ENCODE data around the gene ZFYVE27. TPM values are rescaled to one million over a fixed set of nuclear protein-coding genes. Genes with fewer than 3 reads are reported as not detected.
"Not testable (repeated sequence)": the region's sequence is repeated elsewhere in the genome, so short reads cannot be mapped to it uniquely, and the experiment has no call there.

The ZFYVE27 gene
- total RNA-seq (2014; rRNA removed; shearing (Covaris generic); ENCODE audit: low replicate concordance) = 16.9 and 19.6 TPM in 2 replicates

GRCh38 chr10:97736902-97737769 is at the start of gene ZFYVE27:
ZFYVE27 (plus strand) TSS chr10:97737128; CDS start chr10:97738478, 1,350 bp downstream.
- Histone ChIP-seq H3K9me3 (ENCODE audit: low read length) (no peaks in the 10 kb centered on the region), H3K36me3 (ENCODE audit: insufficient read depth, low read length) (peaks cover 3% of the 10 kb centered on the region; the same call in 1 of the 2 replicates), H3K4me1 (ENCODE audit: low read length) (peaks cover 34% of the 10 kb centered on the region), H3K79me2 (ENCODE audit: low read length) (peaks cover 39% of the 10 kb centered on the region), H3K9ac (ENCODE audit: low read length) (peak within 1 kb of the TSS; percentile 94), H3K27ac (ENCODE audit: low read length) (no peak within 1 kb of the TSS), H3K27me3 (ENCODE audit: low read length) (no peaks in the 10 kb centered on the region), H2AFZ (ENCODE audit: low read length) (peak within 1 kb of the TSS; percentile 71; the same call in 1 of the 2 replicates), H3K4me3 (ENCODE audit: low read length) (peak within 1 kb of the TSS; percentile 92), H4K20me1 (ENCODE audit: insufficient read depth, low read depth, low read length) (no peaks in the 10 kb centered on the region), H3K9me2 (replicated peaks; ENCODE audit: insufficient read depth, low read length) (no peaks in the 10 kb centered on the region), H3K4me2 (ENCODE audit: low read depth, low read length, poor library complexity, severe bottlenecking) (peak within 1 kb of the TSS; percentile 69)
- peak; percentile 94 for DNase-seq

- no peaks in the 10 kb centered on the region for H3K36me3 ChIP-seq (ENCODE audit: insufficient read depth, low read length)
- peak overlapping the region; percentile 72 for H3K9ac ChIP-seq (ENCODE audit: low read length)
Observed at GRCh38 chr10:97687785-97688781, 48.8 kb upstream of the ZFYVE27 start.

GRCh38 chr10:97689559-97690020 is 47.3 kb upstream of the ZFYVE27 start:
- Histone ChIP-seq H4K20me1 (ENCODE audit: insufficient read depth, low read depth, low read length) (no peaks in the 10 kb centered on the region), H3K9ac (ENCODE audit: low read length) (no peak overlapping the region), H3K4me2 (ENCODE audit: low read depth, low read length, poor library complexity, severe bottlenecking) (no peak overlapping the region), H3K36me3 (ENCODE audit: insufficient read depth, low read length) (no peaks in the 10 kb centered on the region), H2AFZ (ENCODE audit: low read length) (no peak overlapping the region), H3K79me2 (ENCODE audit: low read length) (no peaks in the 10 kb centered on the region), H3K9me3 (ENCODE audit: low read length) (no peaks in the 10 kb centered on the region), H3K9me2 (replicated peaks; ENCODE audit: insufficient read depth, low read length) (no peaks in the 10 kb centered on the region), H3K4me3 (ENCODE audit: low read length) (no peak overlapping the region), H3K4me1 (ENCODE audit: low read length) (peaks cover 11% of the 10 kb centered on the region), H3K27me3 (ENCODE audit: low read length) (no peaks in the 10 kb centered on the region), H3K27ac (ENCODE audit: low read length) (no peak overlapping the region)
- DNase-seq = no peak

More at GRCh38 chr10:97687785-97688781, 48.8 kb upstream of the ZFYVE27 start:
- Histone ChIP-seq H3K4me2 (ENCODE audit: low read depth, low read length, poor library complexity, severe bottlenecking) (peak overlapping the region; percentile 73), H3K9me3 (ENCODE audit: low read length) (no peaks in the 10 kb centered on the region), H2AFZ (ENCODE audit: low read length) (peak overlapping the region; percentile 94), H3K79me2 (ENCODE audit: low read length) (no peaks in the 10 kb centered on the region), H3K9me2 (replicated peaks; ENCODE audit: insufficient read depth, low read length) (no peaks in the 10 kb centered on the region), H4K20me1 (ENCODE audit: insufficient read depth, low read depth, low read length) (no peaks in the 10 kb centered on the region), H3K4me1 (ENCODE audit: low read length) (peaks cover 11% of the 10 kb centered on the region), H3K4me3 (ENCODE audit: low read length) (peak overlapping the region; percentile 64), H3K27me3 (ENCODE audit: low read length) (no peaks in the 10 kb centered on the region), H3K27ac (ENCODE audit: low read length) (no peak overlapping the region)
- DNase-seq = no peak

- Histone ChIP-seq H3K4me1 (ENCODE audit: low read length) (peaks cover 11% of the 10 kb centered on the region), H3K27me3 (ENCODE audit: low read length) (no peaks in the 10 kb centered on the region), H3K9me2 (replicated peaks; ENCODE audit: insufficient read depth, low read length) (no peaks in the 10 kb centered on the region), H3K9ac (ENCODE audit: low read length) (no peak overlapping the region), H3K79me2 (ENCODE audit: low read length) (no peaks in the 10 kb centered on the region), H2AFZ (ENCODE audit: low read length) (no peak overlapping the region), H3K36me3 (ENCODE audit: insufficient read depth, low read length) (no peaks in the 10 kb centered on the region), H4K20me1 (ENCODE audit: insufficient read depth, low read depth, low read length) (no peaks in the 10 kb centered on the region), H3K4me3 (ENCODE audit: low read length) (no peak overlapping the region), H3K9me3 (ENCODE audit: low read length) (no peaks in the 10 kb centered on the region), H3K4me2 (ENCODE audit: low read depth, low read length, poor library complexity, severe bottlenecking) (no peak overlapping the region), H3K27ac (ENCODE audit: low read length) (no peak overlapping the region)
- no peak for DNase-seq
Observed at GRCh38 chr10:97690133-97690532, 46.8 kb upstream of the ZFYVE27 start.

- H3K27me3 ChIP-seq (ENCODE audit: low read length); H3K4me1 ChIP-seq (ENCODE audit: low read length); H3K9me2 ChIP-seq (replicated peaks; ENCODE audit: insufficient read depth, low read length); H3K36me3 ChIP-seq (ENCODE audit: insufficient read depth, low read length); H3K9ac ChIP-seq (ENCODE audit: low read length); H3K27ac ChIP-seq (ENCODE audit: low read length); DNase-seq; H4K20me1 ChIP-seq (ENCODE audit: insufficient read depth, low read depth, low read length); H3K4me2 ChIP-seq (ENCODE audit: low read depth, low read length, poor library complexity, severe bottlenecking); H3K79me2 ChIP-seq (ENCODE audit: low read length); H2AFZ ChIP-seq (ENCODE audit: low read length); H3K9me3 ChIP-seq (ENCODE audit: low read length); H3K4me3 ChIP-seq (ENCODE audit: low read length): not testable (repeated sequence)
Observed at GRCh38 chr10:97698072-97698655, 38.8 kb upstream of the ZFYVE27 start.

GRCh38 chr10:97701438-97702069 is 35.4 kb upstream of the ZFYVE27 start:
- H3K79me2 ChIP-seq (ENCODE audit: low read length) = no peaks in the 10 kb centered on the region
- no peaks in the 10 kb centered on the region for H3K27me3 ChIP-seq (ENCODE audit: low read length)
- no peaks in the 10 kb centered on the region for H3K4me1 ChIP-seq (ENCODE audit: low read length)
- no peak overlapping the region for H3K4me3 ChIP-seq (ENCODE audit: low read length)
- no peaks in the 10 kb centered on the region for H4K20me1 ChIP-seq (ENCODE audit: insufficient read depth, low read depth, low read length)
- H3K4me2 ChIP-seq (ENCODE audit: low read depth, low read length, poor library complexity, severe bottlenecking) = no peak overlapping the region
- no peaks in the 10 kb centered on the region for H3K36me3 ChIP-seq (ENCODE audit: insufficient read depth, low read length)
- H3K9ac ChIP-seq (ENCODE audit: low read length) = no peak overlapping the region
- no peak overlapping the region for H3K27ac ChIP-seq (ENCODE audit: low read length)
- H2AFZ ChIP-seq (ENCODE audit: low read length) = no peak overlapping the region
- peak; percentile 73 for DNase-seq
- H3K9me2 ChIP-seq (replicated peaks; ENCODE audit: insufficient read depth, low read length) = no peaks in the 10 kb centered on the region
- H3K9me3 ChIP-seq (ENCODE audit: low read length) = no peaks in the 10 kb centered on the region

- DNase-seq = no peak
Observed at GRCh38 chr10:97703398-97704067, 33.4 kb upstream of the ZFYVE27 start.

More at GRCh38 chr10:97703398-97704067, 33.4 kb upstream of the ZFYVE27 start:
- H3K9me2 ChIP-seq (replicated peaks; ENCODE audit: insufficient read depth, low read length) = no peaks in the 10 kb centered on the region
- H3K4me1 ChIP-seq (ENCODE audit: low read length) = no peaks in the 10 kb centered on the region
- no peak overlapping the region for H3K27ac ChIP-seq (ENCODE audit: low read length)
- H3K79me2 ChIP-seq (ENCODE audit: low read length) = no peaks in the 10 kb centered on the region
- no peaks in the 10 kb centered on the region for H3K36me3 ChIP-seq (ENCODE audit: insufficient read depth, low read length)
- H3K9ac ChIP-seq (ENCODE audit: low read length) = no peak overlapping the region
- no peaks in the 10 kb centered on the region for H3K9me3 ChIP-seq (ENCODE audit: low read length)
- no peak overlapping the region for H3K4me2 ChIP-seq (ENCODE audit: low read depth, low read length, poor library complexity, severe bottlenecking)
- H3K27me3 ChIP-seq (ENCODE audit: low read length) = no peaks in the 10 kb centered on the region
- H3K4me3 ChIP-seq (ENCODE audit: low read length) = no peak overlapping the region
- no peak overlapping the region for H2AFZ ChIP-seq (ENCODE audit: low read length)
- no peaks in the 10 kb centered on the region for H4K20me1 ChIP-seq (ENCODE audit: insufficient read depth, low read depth, low read length)
